ENCODE results near the gene NNT.

GRCh38 chr5:43631182-43631910, 28.4 kb downstream of the NNT start:
- TF ChIP-seq, protein P1, sequence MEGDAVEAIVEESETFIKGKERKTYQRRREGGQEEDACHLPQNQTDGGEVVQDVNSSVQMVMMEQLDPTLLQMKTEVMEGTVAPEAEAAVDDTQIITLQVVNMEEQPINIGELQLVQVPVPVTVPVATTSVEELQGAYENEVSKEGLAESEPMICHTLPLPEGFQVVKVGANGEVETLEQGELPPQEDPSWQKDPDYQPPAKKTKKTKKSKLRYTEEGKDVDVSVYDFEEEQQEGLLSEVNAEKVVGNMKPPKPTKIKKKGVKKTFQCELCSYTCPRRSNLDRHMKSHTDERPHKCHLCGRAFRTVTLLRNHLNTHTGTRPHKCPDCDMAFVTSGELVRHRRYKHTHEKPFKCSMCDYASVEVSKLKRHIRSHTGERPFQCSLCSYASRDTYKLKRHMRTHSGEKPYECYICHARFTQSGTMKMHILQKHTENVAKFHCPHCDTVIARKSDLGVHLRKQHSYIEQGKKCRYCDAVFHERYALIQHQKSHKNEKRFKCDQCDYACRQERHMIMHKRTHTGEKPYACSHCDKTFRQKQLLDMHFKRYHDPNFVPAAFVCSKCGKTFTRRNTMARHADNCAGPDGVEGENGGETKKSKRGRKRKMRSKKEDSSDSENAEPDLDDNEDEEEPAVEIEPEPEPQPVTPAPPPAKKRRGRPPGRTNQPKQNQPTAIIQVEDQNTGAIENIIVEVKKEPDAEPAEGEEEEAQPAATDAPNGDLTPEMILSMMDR (IDR thresholded peaks at IDR 0.05), result peak in 5 of 7 experiments; percentile 30 to 59 (median 55)
- TF ChIP-seq EP300 (IDR thresholded peaks at IDR 0.05) (no peak), POLR2A (IDR thresholded peaks at IDR 0.05) (no peak), POLR2AphosphoS5 (IDR thresholded peaks at IDR 0.05) (peak in 1 of 3 donors; percentile 35)
